Peyer's patch (tissue), 4 donors: Measurements from ENCODE around the gene B3GAT1.

ENCODE experiments used
- POLR2A ChIP-seq, 2 donors: fragments of 450-650 bp; IDR thresholded peaks; one replicate each; pipeline ENCODE4 v1.5.1; 2017; ENCODE audit warnings: antibody characterized with exemption in 2 of 2, mild to moderate bottlenecking in 2 of 2, moderate library complexity in 2 of 2
- TF ChIP-seq, protein P1 (sequence below), 6 experiments: fragments of 450-650 bp in 4 of 6; fragments of 200-600 bp in 2 of 6; sonication (generic) in 1 of 6; IDR thresholded peaks; one replicate each; pipeline ENCODE4 v1.5.1; 2017 to 2019; ENCODE audit warnings: antibody characterized with exemption in 6 of 6, mild to moderate bottlenecking in 3 of 6, moderate library complexity in 1 of 6

DNA sequence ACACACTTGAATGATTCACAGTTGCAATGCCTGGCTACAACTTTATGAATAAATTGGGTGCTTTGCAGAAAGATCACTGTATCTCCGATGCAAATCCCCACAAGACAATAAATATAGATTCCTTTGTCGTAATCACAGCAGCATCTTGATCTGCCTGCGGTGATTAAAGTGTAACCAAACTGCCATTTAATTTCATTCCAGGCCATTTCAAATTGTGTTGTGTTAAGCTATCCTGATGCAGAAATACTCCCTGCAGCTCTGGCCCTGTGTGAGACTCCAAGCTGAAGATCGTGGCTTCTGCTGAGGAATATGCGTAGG, 40.8 kb upstream of the B3GAT1 start:
- TF ChIP-seq, protein P1, sequence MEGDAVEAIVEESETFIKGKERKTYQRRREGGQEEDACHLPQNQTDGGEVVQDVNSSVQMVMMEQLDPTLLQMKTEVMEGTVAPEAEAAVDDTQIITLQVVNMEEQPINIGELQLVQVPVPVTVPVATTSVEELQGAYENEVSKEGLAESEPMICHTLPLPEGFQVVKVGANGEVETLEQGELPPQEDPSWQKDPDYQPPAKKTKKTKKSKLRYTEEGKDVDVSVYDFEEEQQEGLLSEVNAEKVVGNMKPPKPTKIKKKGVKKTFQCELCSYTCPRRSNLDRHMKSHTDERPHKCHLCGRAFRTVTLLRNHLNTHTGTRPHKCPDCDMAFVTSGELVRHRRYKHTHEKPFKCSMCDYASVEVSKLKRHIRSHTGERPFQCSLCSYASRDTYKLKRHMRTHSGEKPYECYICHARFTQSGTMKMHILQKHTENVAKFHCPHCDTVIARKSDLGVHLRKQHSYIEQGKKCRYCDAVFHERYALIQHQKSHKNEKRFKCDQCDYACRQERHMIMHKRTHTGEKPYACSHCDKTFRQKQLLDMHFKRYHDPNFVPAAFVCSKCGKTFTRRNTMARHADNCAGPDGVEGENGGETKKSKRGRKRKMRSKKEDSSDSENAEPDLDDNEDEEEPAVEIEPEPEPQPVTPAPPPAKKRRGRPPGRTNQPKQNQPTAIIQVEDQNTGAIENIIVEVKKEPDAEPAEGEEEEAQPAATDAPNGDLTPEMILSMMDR (IDR thresholded peaks at IDR 0.05), result no peak
- TF ChIP-seq POLR2A (IDR thresholded peaks at IDR 0.05), result no peak
